A549 (cell line): ENCODE measurements around the gene GATA3. TPM values are rescaled to one million over a fixed set of nuclear protein-coding genes. Genes with fewer than 3 reads are reported as not detected.

Source experiments
- ATAC-seq, 2 experiments: fragments of 200-7000 bp in 1 of 2; fragments of >200 bp in 1 of 2; cut with Nextera tagmentation in 1 of 2; cut with Tn5 transposase in 1 of 2; 3 replicates each; pipeline versions ENCODE4 v1.8.0 to v1.9.1; 2018 to 2020; ENCODE audit warnings: mild to moderate bottlenecking in 1 of 2, moderate library complexity in 1 of 2
- CTCF ChIA-PET: fragments of 300-600 bp; sonication (Branson Sonifier 250); formaldehyde crosslinking; extraction: SDS; loops from one replicate; lab custom pipeline; 2021; ENCODE audit warnings: antibody characterized with exemption, inconsistent platforms; lab: Yijun Ruan, JAX
- POLR2A ChIA-PET: fragments of 350-600 bp; formaldehyde crosslinking; extraction: SDS; loops from one replicate; lab custom pipeline; 2021; ENCODE audit warnings: antibody characterized with exemption, inconsistent platforms; lab: Yijun Ruan, JAX
- DNase-seq, 2 experiments: peaks; one replicate each; pipeline versions ENCODE4 v3.0.0 to v3.0.0-alpha.2; 2011 to 2016; ENCODE audit warnings: low read depth in 1 of 2, low spot score in 1 of 2
- FAIRE-seq: peaks from 2 replicates; lab custom pipeline; 2011; peaks lifted over from hg19 to GRCh38; lab: Jason Lieb, UNC
- H3K27ac ChIP-seq, 2 experiments: fragments of >200 bp; sonication (Bioruptor Twin); formaldehyde crosslinking; 3 replicates each; pipeline ENCODE4 v1.5.1; 2016 to 2017
- H3K4me1 ChIP-seq: fragments of >200 bp; sonication (Bioruptor Twin); formaldehyde crosslinking; 3 replicates; pipeline ENCODE4 v1.6.1; 2016
- H3K4me2 ChIP-seq: fragments of >200 bp; sonication (Bioruptor Twin); formaldehyde crosslinking; 3 replicates; pipeline ENCODE4 v1.6.1; 2016
- H3K4me3 ChIP-seq: fragments of >200 bp; sonication (Bioruptor Twin); formaldehyde crosslinking; 3 replicates; pipeline ENCODE4 v1.5.1; 2016
- H3K9me3 ChIP-seq: fragments of >200 bp; sonication (Bioruptor Twin); formaldehyde crosslinking; 3 replicates; pipeline ENCODE4 v1.6.1; 2016
- BCL3 ChIP-seq: fragments of >200 bp; sonication (Bioruptor Twin); formaldehyde crosslinking; IDR thresholded peaks from 3 replicates; pipeline ENCODE4 v1.6.1; 2016
- BHLHE40 ChIP-seq: IDR thresholded peaks from 2 replicates; pipeline ENCODE4 v1.6.1; 2012; ENCODE audit warnings: low read depth, low read length, inconsistent platforms
- CEBPB ChIP-seq, 2 experiments: fragments of >200 bp in 1 of 2; sonication (Bioruptor Twin) in 1 of 2; formaldehyde crosslinking in 1 of 2; IDR thresholded peaks; 2 replicates each; pipeline ENCODE4 v1.6.1; 2012 to 2016
- CHD2 ChIP-seq: fragments of 150-350 bp; IDR thresholded peaks from 2 replicates; pipeline ENCODE4 v1.6.1; 2014; ENCODE audit warnings: low read length; ENCODE audit not compliant: partially characterized antibody
- EHF ChIP-seq: fragments of 250-450 bp; sonication (Bioruptor Pico); IDR thresholded peaks from 2 replicates; pipeline ENCODE4 v1.5.0; 2020; ENCODE audit warnings: mild to moderate bottlenecking
- ESRRA ChIP-seq: fragments of 150-350 bp; IDR thresholded peaks from 2 replicates; pipeline ENCODE4 v1.6.1; 2014; ENCODE audit warnings: mild to moderate bottlenecking, low read length, borderline replicate concordance
- GATA3 ChIP-seq: IDR thresholded peaks from 2 replicates; pipeline ENCODE4 v1.6.1; 2012; ENCODE audit warnings: borderline replicate concordance
- HOXA7 ChIP-seq: fragments of 250-450 bp; sonication (Bioruptor Pico); IDR thresholded peaks from 2 replicates; pipeline ENCODE4 v1.5.0; 2020; ENCODE audit warnings: mild to moderate bottlenecking, moderate library complexity
- JUN ChIP-seq, 2 experiments: fragments of >200 bp; sonication (Bioruptor Twin); formaldehyde crosslinking; IDR thresholded peaks; 2 replicates in 1 of 2; 3 replicates in 1 of 2; pipeline ENCODE4 v1.6.1; 2016 to 2017
- KDM5A ChIP-seq: fragments of 200-600 bp; sonication (generic); IDR thresholded peaks from 2 replicates; pipeline ENCODE4 v1.6.1; 2016; ENCODE audit warnings: antibody characterized with exemption, mild to moderate bottlenecking
- MYC ChIP-seq: IDR thresholded peaks from 2 replicates; pipeline ENCODE4 v1.6.1; 2012; ENCODE audit warnings: mild to moderate bottlenecking, inconsistent platforms, low read length, improper control_type of control experiment, borderline replicate concordance
- NFE2L2 ChIP-seq: fragments of 150-350 bp; conservative IDR thresholded peaks from 2 replicates; pipeline ENCODE4 v1.6.1; 2014; ENCODE audit warnings: low read length
- PHF8 ChIP-seq: fragments of 200-600 bp; sonication (generic); IDR thresholded peaks from 2 replicates; pipeline ENCODE4 v1.6.1; 2016; ENCODE audit warnings: low read depth, mild to moderate bottlenecking, antibody characterized with exemption, moderate library complexity, borderline replicate concordance
- POLR2A ChIP-seq: IDR thresholded peaks from 2 replicates; pipeline ENCODE4 v1.6.1; 2012; ENCODE audit warnings: mild to moderate bottlenecking, low read length
- POLR2AphosphoS2 ChIP-seq: conservative IDR thresholded peaks from 2 replicates; pipeline ENCODE4 v1.6.1; 2012; ENCODE audit warnings: low read length, improper control_type of control experiment, inconsistent platforms
- RAD21 ChIP-seq, 2 experiments: fragments of >200 bp in 1 of 2; sonication (Bioruptor Twin) in 1 of 2; formaldehyde crosslinking in 1 of 2; IDR thresholded peaks in 1 of 2; conservative IDR thresholded peaks in 1 of 2; 2 replicates in 1 of 2; 3 replicates in 1 of 2; pipeline ENCODE4 v1.6.1; 2012 to 2018; ENCODE audit warnings: inconsistent platforms in 1 of 2
- RARB ChIP-seq: fragments of 250-450 bp; sonication (Bioruptor Pico); IDR thresholded peaks from 2 replicates; pipeline ENCODE4 v1.8.0; 2021; ENCODE audit warnings: mild to moderate bottlenecking, moderate library complexity
- RNF2 ChIP-seq: fragments of 200-600 bp; sonication (generic); IDR thresholded peaks from 2 replicates; pipeline ENCODE4 v1.6.1; 2016; ENCODE audit warnings: low read depth, mild to moderate bottlenecking, antibody characterized with exemption, moderate library complexity, borderline replicate concordance
- SMC3 ChIP-seq: fragments of >200 bp; sonication (Bioruptor Twin); formaldehyde crosslinking; IDR thresholded peaks from 3 replicates; pipeline ENCODE4 v1.6.1; 2018; ENCODE audit warnings: inconsistent platforms
- SREBF2 ChIP-seq: fragments of 450-650 bp; IDR thresholded peaks from 2 replicates; pipeline ENCODE4 v1.6.1; 2014; ENCODE audit warnings: mild to moderate bottlenecking, moderate library complexity
- TFCP2L1 ChIP-seq: fragments of 250-450 bp; sonication (Bioruptor Pico); IDR thresholded peaks from 2 replicates; pipeline ENCODE4 v1.5.0; 2021; ENCODE audit warnings: mild to moderate bottlenecking
- TP53 ChIP-seq: fragments of 250-450 bp; sonication (Bioruptor Pico); IDR thresholded peaks from 2 replicates; pipeline ENCODE4 v1.5.0; 2021; ENCODE audit warnings: mild to moderate bottlenecking, moderate library complexity
- ZFP36 ChIP-seq: fragments of 450-650 bp; IDR thresholded peaks from 2 replicates; pipeline ENCODE4 v1.6.1; 2014; ENCODE audit warnings: borderline replicate concordance; ENCODE audit not compliant: partially characterized antibody
- ZSCAN20 ChIP-seq: fragments of 250-450 bp; sonication (Bioruptor Pico); IDR thresholded peaks from 2 replicates; pipeline ENCODE4 v1.8.0; 2022; ENCODE audit warnings: mild to moderate bottlenecking, moderate library complexity
- WGBS: methylation state at CpG from one replicate; pipeline ENCODE4 v1.1.6; 2017; ENCODE audit errors: missing lambda C conversion rate; 5-methylcytosine and 5-hydroxymethylcytosine counted together
- polyA minus RNA-seq: library from RNA; depleted of rRNA, polyadenylated mRNA; stranded (reverse); fragments of >200 nt; gene quantifications from 2 replicates; pipeline ENCODE4 v1.2.3, GENCODE V29; 2011; rRNA and poly(A)+ RNA removed
- polyA plus RNA-seq, 4 experiments: library from polyadenylated mRNA; depleted of rRNA in 3 of 4; stranded (reverse); fragments of >200 nt; fragmentation: RNase III in 1 of 4; extraction: RNeasy Plus Mini Kit Qiagen cat#74134 plus additional on column Dnase treatment in 1 of 4; gene quantifications; 2 replicates in 3 of 4; 3 replicates in 1 of 4; pipeline ENCODE4 v1.2.3, GENCODE V29; 2011 to 2017
- TF ChIP-seq, protein P1 (sequence below): fragments of 200-600 bp; sonication (generic); IDR thresholded peaks from 2 replicates; pipeline ENCODE4 v1.6.1; 2016; ENCODE audit warnings: antibody characterized with exemption, mild to moderate bottlenecking, moderate library complexity
- TF ChIP-seq, protein P2 (sequence below): fragments of >200 bp; sonication (Bioruptor Twin); formaldehyde crosslinking; IDR thresholded peaks from 2 replicates; pipeline ENCODE4 v1.6.1; 2016

Gene GATA3
- polyA plus RNA-seq (2011; rRNA removed) (1.3 and 1.6 TPM in 2 replicates), polyA plus RNA-seq (2017; fragmentation: RNase III; extraction: RNeasy Plus Mini Kit Qiagen cat#74134 plus additional on column Dnase treatment) (3.5 to 4.7 TPM (median 4.0 TPM) in 3 replicates), polyA minus RNA-seq (0.58 and 0.79 TPM in 2 replicates)
- 3.8 and 4.3 TPM in 2 replicates for polyA plus RNA-seq (2012; cell fraction: cytosol; rRNA removed)
- 7.2 and 9.1 TPM in 2 replicates for polyA plus RNA-seq (2012; cell fraction: nucleus; rRNA removed)

DNA sequence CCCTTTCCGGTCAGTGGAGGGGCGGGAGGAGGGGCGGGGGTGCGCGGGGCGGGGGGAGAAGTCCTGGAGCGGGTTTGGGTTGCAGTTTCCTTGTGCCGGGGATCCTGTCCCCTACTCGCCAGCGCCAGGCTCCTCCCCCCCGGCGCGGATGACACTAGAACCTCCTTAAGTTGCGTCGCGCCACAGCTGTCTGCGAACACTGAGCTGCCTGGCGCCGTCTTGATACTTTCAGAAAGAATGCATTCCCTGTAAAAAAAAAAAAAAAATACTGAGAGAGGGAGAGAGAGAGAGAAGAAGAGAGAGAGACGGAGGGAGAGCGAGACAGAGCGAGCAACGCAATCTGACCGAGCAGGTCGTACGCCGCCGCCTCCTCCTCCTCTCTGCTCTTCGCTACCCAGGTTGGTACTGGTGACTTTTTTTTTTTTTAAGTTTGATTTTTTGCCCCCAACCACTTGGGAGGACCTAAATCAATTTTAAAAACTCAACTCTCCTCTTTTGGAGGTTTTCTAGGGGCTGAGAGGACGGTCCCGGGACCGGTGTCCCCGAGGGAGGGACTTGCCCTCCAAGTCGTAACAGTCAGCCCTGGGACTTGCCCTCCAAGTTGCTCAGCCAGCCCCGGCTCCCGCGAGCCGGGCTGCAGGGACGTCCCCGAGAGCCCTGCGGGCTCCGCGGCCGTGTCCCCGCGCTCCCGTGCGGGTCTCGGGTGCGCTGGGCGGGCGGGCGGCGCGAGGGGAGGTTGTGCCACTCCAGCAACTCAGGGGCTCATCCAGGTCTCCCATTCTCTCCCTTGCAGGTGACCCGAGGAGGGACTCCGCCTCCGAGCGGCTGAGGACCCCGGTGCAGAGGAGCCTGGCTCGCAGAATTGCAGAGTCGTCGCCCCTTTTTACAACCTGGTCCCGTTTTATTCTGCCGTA is at the start of gene GATA3:
Gene GATA3 (plus strand): TSS at position 195 of the 914 bp plus-strand sequence. CDS start 968 bp downstream, outside the sequence.
- CTCF ChIA-PET: no interaction called here
- WGBS: 24% methylated on average over 38 of the region's 65 CpGs
- FAIRE-seq: no peak
- peaks cover 10% of the 10 kb centered on the region; the same call in 1 of the 3 replicates for H3K4me1 ChIP-seq
- H3K4me2 ChIP-seq: peak within 1 kb of the TSS; percentile 96
- POLR2A ChIA-PET: interaction anchor here (0.6 to 0.7 kb wide), 2 partner anchors 388 to 1155 kb away, joined by 3 to 5 read pairs; partner anchors contain the start of gene ITIH5
- no peaks in the 10 kb centered on the region for H3K9me3 ChIP-seq
- H3K27ac ChIP-seq: peak within 1 kb of the TSS; percentile 82 to 90
- peak; percentile 86 to 88 for DNase-seq
- peak; percentile 51 to 64 for ATAC-seq
- peak within 1 kb of the TSS; percentile 75 for H3K4me3 ChIP-seq
- TF ChIP-seq BCL3 (no peak), BHLHE40 (no peak), MYC (no peak), POLR2A (no peak), JUN (IDR thresholded peaks at IDR 0.05) (no peak; a peak in 1 of 5 replicates), EHF (CRISPR knock-in tag) (no peak), POLR2AphosphoS2 (no peak), RAD21 (conservative IDR thresholded peaks at IDR 0.05 in 1 of 2, IDR thresholded peaks at IDR 0.05 in 1 of 2) (peak in 1 of 2 experiments; percentile 18; a peak in 1 of 5 replicates)

GRCh38 chr10:8006274-8006999 is 48.1 kb upstream of the GATA3 start:
- H3K9me3 ChIP-seq: peaks cover 19% of the 10 kb centered on the region; the same call in 2 of the 3 replicates
- no peak for TF ChIP-seq GATA3
- no peak for TF ChIP-seq HOXA7 (CRISPR knock-in tag)
- no peak for TF ChIP-seq KDM5A
- no peak for TF ChIP-seq TP53 (CRISPR knock-in tag)
- no peak for TF ChIP-seq EHF (CRISPR knock-in tag)
- TF ChIP-seq, all 56 proteins: peak for 0
- ChIA-PET POLR2A (no interaction called here), CTCF (interaction anchor here (0.7 kb wide), 1 partner anchor 1825 kb away, joined by 3 read pairs; no protein-coding TSS in a partner anchor)
- Histone ChIP-seq H3K4me2 (no peak overlapping the region), H3K4me3 (no peak overlapping the region), H3K4me1 (no peaks in the 10 kb centered on the region), H3K27ac (no peak overlapping the region)
- FAIRE-seq: no peak
- no peak for ATAC-seq
- DNase-seq: no peak
- WGBS: 88% methylated on average over 10 of the region's 10 CpGs

DNA sequence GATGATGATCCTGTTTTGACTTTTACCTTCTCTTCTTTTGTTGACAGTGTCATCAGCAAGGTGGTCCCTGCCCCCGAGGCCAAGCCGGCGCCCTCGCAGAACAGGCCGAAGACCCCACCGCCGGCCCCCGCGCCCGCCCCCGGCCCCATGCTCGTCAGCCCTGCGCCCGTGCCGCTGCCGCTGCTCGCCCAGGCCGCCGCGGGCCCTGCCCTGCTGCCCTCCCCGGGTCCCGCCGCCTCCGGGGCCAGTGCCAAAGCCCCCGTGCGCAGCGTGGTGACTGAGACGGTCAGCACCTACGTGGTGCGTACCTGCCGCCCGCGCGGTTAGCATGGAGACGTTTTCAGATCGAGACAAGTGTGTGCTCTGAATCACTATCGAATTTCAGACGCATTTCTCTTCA is 45.5 kb upstream of the GATA3 start:
- POLR2A ChIA-PET: no interaction called here
- DNase-seq: no peak
- Histone ChIP-seq H3K4me1 (peaks cover 14% of the 10 kb centered on the region), H3K9me3 (peaks cover 14% of the 10 kb centered on the region; the same call in 2 of the 3 replicates), H3K4me2 (no peak overlapping the region), H3K4me3 (no peak overlapping the region), H3K27ac (no peak overlapping the region)
- CTCF ChIA-PET: interaction anchor here (0.7 kb wide), 1 partner anchor 17 kb away, joined by 3 read pairs; no protein-coding TSS in a partner anchor
- WGBS: 94% methylated on average over 29 of the region's 38 CpGs
- no peak for FAIRE-seq
- TF ChIP-seq NFE2L2 (no peak), ESRRA (no peak), TFCP2L1 (CRISPR knock-in tag) (no peak), RARB (no peak), ZSCAN20 (CRISPR knock-in tag) (no peak), PHF8 (no peak), ZFP36 (no peak), SREBF2 (no peak), CHD2 (no peak), HOXA7 (CRISPR knock-in tag) (no peak), SMC3 (no peak), RNF2 (no peak), RAD21 (conservative IDR thresholded peaks at IDR 0.05 in 1 of 2, IDR thresholded peaks at IDR 0.05 in 1 of 2) (no peak), CEBPB (IDR thresholded peaks at IDR 0.05) (no peak), POLR2AphosphoS2 (no peak)
- TF ChIP-seq, protein P1, sequence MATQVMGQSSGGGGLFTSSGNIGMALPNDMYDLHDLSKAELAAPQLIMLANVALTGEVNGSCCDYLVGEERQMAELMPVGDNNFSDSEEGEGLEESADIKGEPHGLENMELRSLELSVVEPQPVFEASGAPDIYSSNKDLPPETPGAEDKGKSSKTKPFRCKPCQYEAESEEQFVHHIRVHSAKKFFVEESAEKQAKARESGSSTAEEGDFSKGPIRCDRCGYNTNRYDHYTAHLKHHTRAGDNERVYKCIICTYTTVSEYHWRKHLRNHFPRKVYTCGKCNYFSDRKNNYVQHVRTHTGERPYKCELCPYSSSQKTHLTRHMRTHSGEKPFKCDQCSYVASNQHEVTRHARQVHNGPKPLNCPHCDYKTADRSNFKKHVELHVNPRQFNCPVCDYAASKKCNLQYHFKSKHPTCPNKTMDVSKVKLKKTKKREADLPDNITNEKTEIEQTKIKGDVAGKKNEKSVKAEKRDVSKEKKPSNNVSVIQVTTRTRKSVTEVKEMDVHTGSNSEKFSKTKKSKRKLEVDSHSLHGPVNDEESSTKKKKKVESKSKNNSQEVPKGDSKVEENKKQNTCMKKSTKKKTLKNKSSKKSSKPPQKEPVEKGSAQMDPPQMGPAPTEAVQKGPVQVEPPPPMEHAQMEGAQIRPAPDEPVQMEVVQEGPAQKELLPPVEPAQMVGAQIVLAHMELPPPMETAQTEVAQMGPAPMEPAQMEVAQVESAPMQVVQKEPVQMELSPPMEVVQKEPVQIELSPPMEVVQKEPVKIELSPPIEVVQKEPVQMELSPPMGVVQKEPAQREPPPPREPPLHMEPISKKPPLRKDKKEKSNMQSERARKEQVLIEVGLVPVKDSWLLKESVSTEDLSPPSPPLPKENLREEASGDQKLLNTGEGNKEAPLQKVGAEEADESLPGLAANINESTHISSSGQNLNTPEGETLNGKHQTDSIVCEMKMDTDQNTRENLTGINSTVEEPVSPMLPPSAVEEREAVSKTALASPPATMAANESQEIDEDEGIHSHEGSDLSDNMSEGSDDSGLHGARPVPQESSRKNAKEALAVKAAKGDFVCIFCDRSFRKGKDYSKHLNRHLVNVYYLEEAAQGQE: no peak
- TF ChIP-seq, protein P2, sequence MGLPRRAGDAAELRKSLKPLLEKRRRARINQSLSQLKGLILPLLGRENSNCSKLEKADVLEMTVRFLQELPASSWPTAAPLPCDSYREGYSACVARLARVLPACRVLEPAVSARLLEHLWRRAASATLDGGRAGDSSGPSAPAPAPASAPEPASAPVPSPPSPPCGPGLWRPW: no peak
- no peak for ATAC-seq
